Measurements from ENCODE around the gene DDX47.

The DDX47 gene

GRCh38 chr12:12803186-12803585, 10.0 kb upstream of the DDX47 start:
- no peaks in the 10 kb centered on the region for H3K79me2 ChIP-seq (ENCODE audit: insufficient read depth, low read length)
- H3K36me3 ChIP-seq (ENCODE audit: insufficient read depth, low read length): no peaks in the 10 kb centered on the region
- peak overlapping the region; percentile 54 for H3K4me2 ChIP-seq (ENCODE audit: low read depth, low read length, poor library complexity, severe bottlenecking)
- H3K4me3 ChIP-seq (ENCODE audit: low read length, poor library complexity, severe bottlenecking): no peak overlapping the region
- peaks cover 29% of the 10 kb centered on the region for H3K4me1 ChIP-seq (ENCODE audit: insufficient read depth, low read length, poor library complexity, severe bottlenecking)
- no peaks in the 10 kb centered on the region for H3K27me3 ChIP-seq (ENCODE audit: insufficient read depth, low read length, poor library complexity, severe bottlenecking)
- no peaks in the 10 kb centered on the region for H3K9me3 ChIP-seq (ENCODE audit: insufficient read depth, low read depth, low read length)
- H2AFZ ChIP-seq (ENCODE audit: low read length): peak overlapping the region; percentile 86
- no peaks in the 10 kb centered on the region for H3F3A ChIP-seq (ENCODE audit: low read depth)
- no peaks in the 10 kb centered on the region for H3K9me2 ChIP-seq (replicated peaks; ENCODE audit: low read depth, low read length)
- TF ChIP-seq EZH2phosphoT487 (IDR thresholded peaks at IDR 0.05; ENCODE audit: borderline replicate concordance) (no peak), CTCF (conservative IDR thresholded peaks at IDR 0.05; ENCODE audit: low read length) (no peak)
- H4K20me1 ChIP-seq (ENCODE audit: insufficient read depth, low read length, poor library complexity, severe bottlenecking): no peaks in the 10 kb centered on the region
- no peak overlapping the region for H3K9ac ChIP-seq (ENCODE audit: low read depth, low read length, poor library complexity, severe bottlenecking)

DNA sequence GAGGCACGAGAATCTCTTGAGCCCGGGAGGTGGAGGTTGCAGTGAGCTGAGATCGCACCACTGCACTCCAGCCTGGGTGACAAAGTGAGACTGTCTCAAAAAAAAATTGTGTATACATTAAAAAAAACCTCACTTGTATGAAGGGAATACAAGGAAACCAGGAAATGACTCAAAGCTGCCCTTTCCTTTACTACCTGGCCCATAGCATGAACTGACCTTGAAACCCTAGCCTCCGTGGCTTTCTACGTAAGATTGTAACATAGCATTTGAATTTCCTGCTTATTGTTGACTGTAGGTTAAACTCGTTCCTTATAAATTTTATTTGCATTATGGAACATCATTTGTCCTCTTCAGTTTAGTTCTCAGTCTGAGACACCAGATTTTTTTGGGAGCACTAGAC, 9.1 kb upstream of the DDX47 start:
- Histone ChIP-seq H2AFZ (ENCODE audit: low read length) (no peak overlapping the region), H3K4me2 (ENCODE audit: low read depth, low read length, poor library complexity, severe bottlenecking) (no peak overlapping the region)

GRCh38 chr12:12804432-12804886, 8.7 kb upstream of the DDX47 start:
- Histone ChIP-seq H3K9me3 (ENCODE audit: insufficient read depth, low read depth, low read length) (no peaks in the 10 kb centered on the region), H3K9me2 (replicated peaks; ENCODE audit: low read depth, low read length) (no peaks in the 10 kb centered on the region), H4K20me1 (ENCODE audit: insufficient read depth, low read length, poor library complexity, severe bottlenecking) (no peaks in the 10 kb centered on the region), H3K4me2 (ENCODE audit: low read depth, low read length, poor library complexity, severe bottlenecking) (no peak overlapping the region), H2AFZ (ENCODE audit: low read length) (no peak overlapping the region), H3K4me1 (ENCODE audit: insufficient read depth, low read length, poor library complexity, severe bottlenecking) (peaks cover 35% of the 10 kb centered on the region), H3K36me3 (ENCODE audit: insufficient read depth, low read length) (no peaks in the 10 kb centered on the region), H3K4me3 (ENCODE audit: low read length, poor library complexity, severe bottlenecking) (no peak overlapping the region), H3F3A (ENCODE audit: low read depth) (peaks cover 5% of the 10 kb centered on the region; the same call in 1 of the 2 replicates), H3K9ac (ENCODE audit: low read depth, low read length, poor library complexity, severe bottlenecking) (no peak overlapping the region), H3K27me3 (ENCODE audit: insufficient read depth, low read length, poor library complexity, severe bottlenecking) (no peaks in the 10 kb centered on the region), H3K79me2 (ENCODE audit: insufficient read depth, low read length) (no peaks in the 10 kb centered on the region)
- TF ChIP-seq EZH2phosphoT487 (IDR thresholded peaks at IDR 0.05; ENCODE audit: borderline replicate concordance) (no peak), CTCF (conservative IDR thresholded peaks at IDR 0.05; ENCODE audit: low read length) (no peak)

More for the DNA sequence above, 9.1 kb upstream of the DDX47 start:
- H3K4me3 ChIP-seq (ENCODE audit: low read length, poor library complexity, severe bottlenecking): no peak overlapping the region
- no peaks in the 10 kb centered on the region for H4K20me1 ChIP-seq (ENCODE audit: insufficient read depth, low read length, poor library complexity, severe bottlenecking)
- H3F3A ChIP-seq (ENCODE audit: low read depth): peaks cover 5% of the 10 kb centered on the region; the same call in 1 of the 2 replicates
- H3K36me3 ChIP-seq (ENCODE audit: insufficient read depth, low read length): no peaks in the 10 kb centered on the region
- H3K9me2 ChIP-seq (replicated peaks; ENCODE audit: low read depth, low read length): no peaks in the 10 kb centered on the region
- no peaks in the 10 kb centered on the region for H3K27me3 ChIP-seq (ENCODE audit: insufficient read depth, low read length, poor library complexity, severe bottlenecking)
- H3K9ac ChIP-seq (ENCODE audit: low read depth, low read length, poor library complexity, severe bottlenecking): no peak overlapping the region
- H3K9me3 ChIP-seq (ENCODE audit: insufficient read depth, low read depth, low read length): no peaks in the 10 kb centered on the region
- peaks cover 31% of the 10 kb centered on the region for H3K4me1 ChIP-seq (ENCODE audit: insufficient read depth, low read length, poor library complexity, severe bottlenecking)
- no peaks in the 10 kb centered on the region for H3K79me2 ChIP-seq (ENCODE audit: insufficient read depth, low read length)
- TF ChIP-seq EZH2phosphoT487 (IDR thresholded peaks at IDR 0.05; ENCODE audit: borderline replicate concordance) (no peak), CTCF (conservative IDR thresholded peaks at IDR 0.05; ENCODE audit: low read length) (no peak)
